PFSK-1 (cell line): ENCODE results near the gene PROX1.

ENCODE experiments used
- FOXP2 ChIP-seq: optimal IDR thresholded peaks from 2 replicates; pipeline ENCODE3; 2011; ENCODE audit warnings: borderline replicate concordance, control low read depth, inconsistent platforms; ENCODE audit not compliant: insufficient read depth; ENCODE audit errors: extremely low read length, extremely low read depth
- POLR2AphosphoS5 ChIP-seq: IDR thresholded peaks from 2 replicates; pipeline ENCODE4 v1.6.1; 2012; ENCODE audit warnings: low read depth, mild to moderate bottlenecking, control low read depth, low read length, moderate library complexity
- REST ChIP-seq, 2 experiments: IDR thresholded peaks; 2 replicates each; pipeline versions ENCODE4 v1.6.1 to v1.8.0; 2011 to 2012; ENCODE audit warnings: low read depth in 2 of 2, low read length in 2 of 2, control low read depth in 1 of 2, inconsistent platforms in 1 of 2, mild to moderate bottlenecking in 1 of 2, moderate library complexity in 1 of 2; ENCODE audit not compliant: insufficient read depth in 1 of 2
- SIN3A ChIP-seq: IDR thresholded peaks from 2 replicates; pipeline ENCODE4 v1.6.1; 2012; ENCODE audit warnings: mild to moderate bottlenecking, low read length, moderate library complexity, borderline replicate concordance; ENCODE audit not compliant: insufficient read depth
- TAF1 ChIP-seq: IDR thresholded peaks from 2 replicates; pipeline ENCODE4 v1.6.1; 2012; ENCODE audit warnings: low read length, control low read depth, borderline replicate concordance; ENCODE audit not compliant: insufficient read depth

The PROX1 gene

DNA sequence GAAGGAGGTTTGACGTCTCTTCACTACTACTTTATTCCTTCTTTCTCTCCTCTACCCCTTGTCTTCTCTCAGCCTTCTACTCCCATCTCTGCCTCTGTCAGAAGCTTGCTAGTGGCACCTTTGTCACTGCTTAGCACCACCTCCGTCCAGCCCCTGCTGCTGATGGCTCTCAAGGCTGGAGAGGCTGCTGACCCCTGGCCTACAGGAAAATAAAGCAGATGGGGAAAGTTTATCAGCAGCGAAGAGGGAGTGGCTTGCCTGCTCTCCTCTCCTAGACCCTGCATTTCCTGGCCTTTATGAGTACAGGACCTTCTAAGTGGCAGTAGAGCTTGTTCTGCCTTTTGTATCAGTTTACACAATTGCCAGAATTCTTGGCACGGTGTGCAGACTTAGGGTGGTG is 27.0 kb downstream of the PROX1 start:
- TF ChIP-seq FOXP2 (no peak), POLR2AphosphoS5 (no peak), SIN3A (no peak), REST (IDR thresholded peaks at IDR 0.05; ENCODE audit: insufficient read depth in 1 of 2, low read depth in 2 of 2, low read length in 2 of 2) (no peak), TAF1 (no peak)

- no peak for TF ChIP-seq REST (IDR thresholded peaks at IDR 0.05; ENCODE audit: insufficient read depth in 1 of 2, low read depth in 2 of 2, low read length in 2 of 2)
- TF ChIP-seq FOXP2: no peak
- no peak for TF ChIP-seq SIN3A
- TF ChIP-seq POLR2AphosphoS5: no peak
- TF ChIP-seq TAF1: no peak
These were observed 29.6 kb downstream of the PROX1 start for GRCh38 chr1:214017191-214017982.

GRCh38 chr1:214018386-214019268 is 30.9 kb downstream of the PROX1 start:
- TF ChIP-seq SIN3A (no peak), POLR2AphosphoS5 (no peak), REST (IDR thresholded peaks at IDR 0.05; ENCODE audit: insufficient read depth in 1 of 2, low read depth in 2 of 2, low read length in 2 of 2) (no peak), FOXP2 (no peak), TAF1 (no peak)

- TF ChIP-seq REST (IDR thresholded peaks at IDR 0.05; ENCODE audit: insufficient read depth in 1 of 2, low read depth in 2 of 2, low read length in 2 of 2): no peak
- TF ChIP-seq POLR2AphosphoS5: no peak
- TF ChIP-seq TAF1: no peak
- no peak for TF ChIP-seq FOXP2
- no peak for TF ChIP-seq SIN3A
These were observed 31.7 kb downstream of the PROX1 start for GRCh38 chr1:214019499-214019898.
